Endothelial cell of umbilical vein (primary cell): Measurements from ENCODE around the gene POFUT2.

ENCODE experiments used
- EZH2 ChIP-seq: IDR thresholded peaks from 2 replicates; pipeline ENCODE4 v1.6.1; 2012; ENCODE audit warnings: borderline replicate concordance, low read depth, mild to moderate bottlenecking, moderate library complexity, low read length, inconsistent platforms; ENCODE audit not compliant: severe bottlenecking
- POLR2A ChIP-seq: IDR thresholded peaks from 2 replicates; pipeline ENCODE4 v1.6.1; 2012; ENCODE audit warnings: low read depth, mild to moderate bottlenecking, control low read depth, low read length
- POLR2AphosphoS5 ChIP-seq: IDR thresholded peaks from 2 replicates; pipeline ENCODE4 v1.6.1; 2012; ENCODE audit warnings: low read depth, mild to moderate bottlenecking, control low read depth, low read length, moderate library complexity; ENCODE audit not compliant: insufficient read depth
- TF ChIP-seq, protein P1 (sequence below): IDR thresholded peaks from 2 replicates; pipeline ENCODE4 v1.6.1; 2011; ENCODE audit not compliant: insufficient read depth, insufficient read length
- TF ChIP-seq, protein P2 (sequence below), 2 donors: IDR thresholded peaks; 1 replicate in 1 of 2; 2 replicates in 1 of 2; pipeline ENCODE4 v1.5.1; 2011; ENCODE audit warnings: low read length in 2 of 2, mild to moderate bottlenecking in 2 of 2, moderate library complexity in 2 of 2, control low read depth in 1 of 2, inconsistent platforms in 1 of 2, low read depth in 1 of 2; ENCODE audit not compliant: insufficient read depth in 1 of 2; ENCODE audit errors: extremely low read depth in 1 of 2

DNA sequence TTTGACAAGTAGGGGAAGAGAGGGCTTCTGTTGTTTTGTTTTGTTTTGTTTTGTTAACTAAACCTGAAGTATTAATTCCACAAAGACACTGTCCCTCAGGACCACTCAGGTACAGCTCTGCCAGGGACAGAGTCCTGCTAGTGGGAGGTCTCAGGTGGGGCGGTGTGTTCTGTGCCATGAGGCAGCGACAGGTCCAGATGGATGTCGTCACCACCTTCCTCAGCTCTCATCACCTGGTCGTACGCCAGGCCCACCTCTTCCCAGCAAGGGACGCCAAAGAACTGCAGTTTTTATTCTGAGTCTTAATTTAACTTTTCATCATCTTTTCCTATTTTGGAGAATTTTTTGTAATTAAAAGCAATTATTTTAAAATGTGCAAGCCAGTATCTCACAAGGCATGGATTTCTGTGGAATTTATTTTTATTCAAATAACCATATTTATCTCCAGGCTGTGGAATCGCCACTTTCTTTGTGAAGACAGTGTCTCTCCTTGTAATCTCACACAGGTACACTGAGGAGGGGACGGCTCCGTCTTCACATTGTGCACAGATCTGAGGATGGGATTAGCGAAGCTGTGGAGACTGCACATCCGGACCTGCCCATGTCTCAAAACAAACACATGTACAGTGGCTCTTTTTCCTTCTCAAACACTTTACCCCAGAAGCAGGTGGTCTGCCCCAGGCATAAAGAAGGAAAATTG, 62.5 kb downstream of the POFUT2 start:
- TF ChIP-seq, protein P1, sequence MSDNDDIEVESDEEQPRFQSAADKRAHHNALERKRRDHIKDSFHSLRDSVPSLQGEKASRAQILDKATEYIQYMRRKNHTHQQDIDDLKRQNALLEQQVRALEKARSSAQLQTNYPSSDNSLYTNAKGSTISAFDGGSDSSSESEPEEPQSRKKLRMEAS: no peak
- TF ChIP-seq, protein P2, sequence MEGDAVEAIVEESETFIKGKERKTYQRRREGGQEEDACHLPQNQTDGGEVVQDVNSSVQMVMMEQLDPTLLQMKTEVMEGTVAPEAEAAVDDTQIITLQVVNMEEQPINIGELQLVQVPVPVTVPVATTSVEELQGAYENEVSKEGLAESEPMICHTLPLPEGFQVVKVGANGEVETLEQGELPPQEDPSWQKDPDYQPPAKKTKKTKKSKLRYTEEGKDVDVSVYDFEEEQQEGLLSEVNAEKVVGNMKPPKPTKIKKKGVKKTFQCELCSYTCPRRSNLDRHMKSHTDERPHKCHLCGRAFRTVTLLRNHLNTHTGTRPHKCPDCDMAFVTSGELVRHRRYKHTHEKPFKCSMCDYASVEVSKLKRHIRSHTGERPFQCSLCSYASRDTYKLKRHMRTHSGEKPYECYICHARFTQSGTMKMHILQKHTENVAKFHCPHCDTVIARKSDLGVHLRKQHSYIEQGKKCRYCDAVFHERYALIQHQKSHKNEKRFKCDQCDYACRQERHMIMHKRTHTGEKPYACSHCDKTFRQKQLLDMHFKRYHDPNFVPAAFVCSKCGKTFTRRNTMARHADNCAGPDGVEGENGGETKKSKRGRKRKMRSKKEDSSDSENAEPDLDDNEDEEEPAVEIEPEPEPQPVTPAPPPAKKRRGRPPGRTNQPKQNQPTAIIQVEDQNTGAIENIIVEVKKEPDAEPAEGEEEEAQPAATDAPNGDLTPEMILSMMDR (IDR thresholded peaks at IDR 0.05; ENCODE audit: extremely low read depth in 1 of 2, insufficient read depth in 1 of 2, low read depth in 1 of 2, low read length in 2 of 2): no peak
- TF ChIP-seq EZH2: no peak
- no peak for TF ChIP-seq POLR2A
- no peak for TF ChIP-seq POLR2AphosphoS5
